HG03521 (cell line): Measurements from ENCODE around the gene GPR179.
"Not testable (repeated sequence)": the region's sequence is repeated elsewhere in the genome, so short reads cannot be mapped to it uniquely, and the experiment has no call there.

Experiments used
- ATAC-seq: cut with Tn5 transposase; IDR thresholded peaks from one replicate; pipeline ENCODE4 v1.9.1; 2021; ENCODE audit warnings: mild to moderate bottlenecking, moderate library complexity; ENCODE audit not compliant: unreplicated experiment

The GPR179 gene

GRCh38 chr17:38325221-38325851, 18.4 kb downstream of the GPR179 start:
- no peak for ATAC-seq

- no peak for ATAC-seq
Observed at GRCh38 chr17:38324772-38325171, 19.0 kb downstream of the GPR179 start.

GRCh38 chr17:38324141-38324697, 19.5 kb downstream of the GPR179 start:
- ATAC-seq: no peak

GRCh38 chr17:38322897-38323296, 20.9 kb downstream of the GPR179 start:
- ATAC-seq: no peak

- ATAC-seq: no peak
Observed at GRCh38 chr17:38322156-38322779, 21.5 kb downstream of the GPR179 start.

DNA sequence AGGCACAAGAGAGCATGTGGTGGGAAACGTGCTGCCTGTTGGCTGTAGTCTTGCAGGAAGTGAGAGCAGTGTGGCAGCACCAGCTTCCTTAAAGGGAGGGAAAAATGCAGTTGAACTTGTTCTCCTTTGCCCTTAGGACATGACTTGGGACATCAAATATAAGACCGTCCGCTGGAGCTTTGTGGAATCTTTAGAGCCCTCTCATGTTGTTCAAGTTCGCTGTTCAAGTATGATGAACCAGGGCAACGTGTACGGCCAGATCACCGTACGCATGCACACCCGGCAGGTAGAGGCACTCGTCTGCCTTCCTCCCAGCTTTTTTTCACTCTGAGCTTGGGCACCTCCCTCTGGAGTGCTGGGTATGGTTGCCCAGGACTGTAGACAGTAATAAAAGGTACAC, 23.3 kb downstream of the GPR179 start:
- ATAC-seq: no peak

DNA sequence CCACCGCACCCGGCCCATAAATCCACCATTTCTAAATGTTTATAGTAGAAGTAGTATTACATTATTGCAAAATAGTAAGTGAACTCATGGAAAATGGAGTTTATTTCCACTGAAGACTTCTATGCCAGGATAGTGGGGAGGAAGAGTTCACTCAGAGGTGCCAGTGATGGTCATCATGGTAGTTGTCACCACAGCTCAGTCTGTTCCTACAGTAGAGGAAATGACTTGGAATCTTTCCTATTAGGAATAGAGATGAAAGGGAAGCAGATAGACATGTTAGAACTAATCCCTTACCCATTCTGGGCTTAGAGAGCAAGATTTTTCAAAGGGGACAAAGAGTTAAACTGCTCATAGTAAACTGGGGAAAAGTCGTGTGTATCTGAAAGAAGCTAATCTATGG, 26.7 kb downstream of the GPR179 start:
- ATAC-seq: no peak

- no peak for ATAC-seq
Observed at GRCh38 chr17:38315497-38315896, 28.3 kb downstream of the GPR179 start.

- peak; percentile 91 for ATAC-seq
Observed at GRCh38 chr17:38296834-38297517, 46.8 kb downstream of the GPR179 start, which contains the start of gene MRPL45. Gene MRPL45, plus strand, starts transcription at chr17:38297168. Its CDS starts 16 bp downstream, at chr17:38297184.

- not testable (repeated sequence) for ATAC-seq
Observed at GRCh38 chr17:38295602-38296365, 48.0 kb downstream of the GPR179 start.

DNA sequence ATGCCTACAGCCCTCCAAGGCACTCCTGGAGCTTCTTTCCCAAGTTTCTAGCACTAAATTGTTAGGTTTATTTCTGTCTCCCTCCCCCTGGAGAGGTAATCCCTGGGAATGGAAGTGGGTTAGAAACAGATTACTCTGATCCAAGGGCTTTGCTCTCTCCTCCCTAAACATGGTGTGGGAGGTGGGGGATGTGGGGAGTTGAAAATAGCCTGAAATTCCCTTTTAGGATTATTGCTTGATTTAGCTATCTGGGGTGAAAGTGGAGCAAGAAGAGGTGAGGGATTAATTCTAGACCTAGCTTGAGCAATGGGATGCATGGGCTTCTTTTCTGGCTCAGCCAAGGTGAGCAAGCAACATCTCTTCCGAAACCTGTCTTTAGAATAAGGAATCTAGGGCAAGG, 54.0 kb downstream of the GPR179 start:
- not testable (repeated sequence) for ATAC-seq

- ATAC-seq: not testable (repeated sequence)
Observed at GRCh38 chr17:38288217-38288827, 55.4 kb downstream of the GPR179 start.

DNA sequence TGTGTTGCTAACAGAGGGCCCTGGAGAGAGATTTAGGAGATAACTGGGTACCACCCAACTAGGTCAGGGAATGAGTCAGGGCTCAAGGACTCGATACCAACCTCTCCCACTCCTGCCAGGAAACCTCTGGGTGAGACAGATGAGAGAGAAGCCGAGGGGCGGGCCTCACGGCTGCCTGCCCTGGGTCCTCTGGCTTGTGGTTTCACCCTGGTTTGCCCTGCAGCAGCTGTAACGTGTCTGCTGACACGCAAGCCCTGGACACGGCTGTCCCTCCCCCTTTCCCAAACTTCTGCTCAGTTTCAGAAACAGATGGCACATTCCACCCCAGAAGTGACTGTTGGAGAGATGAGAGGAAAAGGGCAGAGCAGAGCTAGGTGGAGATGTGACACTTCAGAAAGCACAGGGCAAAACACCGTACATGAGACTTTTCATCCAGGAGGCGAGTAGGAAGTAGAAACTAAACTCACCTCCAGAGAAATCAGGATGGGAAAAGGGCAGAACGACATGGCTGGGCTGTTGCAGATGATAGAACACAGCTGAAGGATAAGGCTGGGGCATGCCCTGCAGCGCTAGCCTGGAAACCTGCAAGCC, 57.2 kb downstream of the GPR179 start:
- peak; percentile 46 for ATAC-seq

DNA sequence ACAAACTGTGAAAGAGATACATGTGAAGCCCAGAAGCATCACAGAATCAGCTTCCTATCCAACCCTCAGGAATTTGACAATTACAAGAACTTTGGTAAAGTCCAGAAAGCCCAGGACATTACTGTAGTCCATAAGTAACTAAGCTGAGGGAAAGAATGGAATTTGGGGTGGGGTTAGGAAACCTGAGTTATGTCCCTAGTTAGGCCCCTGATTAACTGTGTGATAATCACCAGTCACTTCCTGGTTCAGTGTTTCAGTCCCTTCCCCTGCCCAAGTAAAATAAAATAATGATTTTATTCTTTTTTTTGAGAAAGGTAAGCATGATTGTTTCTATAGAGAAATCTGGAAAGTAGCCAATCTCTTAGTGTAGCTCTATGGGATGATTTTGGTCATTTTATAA, 57.8 kb downstream of the GPR179 start:
- not testable (repeated sequence) for ATAC-seq
